NCI-H1436 treated with DMSO at 0.1 percent for 48 hours (cell line): ENCODE measurements around the gene DONSON.

Experiments used
- DNase-seq: peaks from one replicate; lab custom pipeline; 2025; lab: John Stamatoyannopoulos, UW

DONSON gene

GRCh38 chr21:33541105-33541711, 47.3 kb downstream of the DONSON start:
- DNase-seq: no peak

- DNase-seq: no peak
These were observed 47.8 kb downstream of the DONSON start for GRCh38 chr21:33540711-33541104.

- DNase-seq: no peak
These were observed 48.9 kb downstream of the DONSON start for GRCh38 chr21:33539616-33540015.

- no peak for DNase-seq
These were observed 51.3 kb downstream of the DONSON start for GRCh38 chr21:33537212-33537611.

GRCh38 chr21:33531007-33531406, 57.5 kb downstream of the DONSON start:
- no peak for DNase-seq
